Nephron progenitor cell (in vitro differentiated cells): Measurements from ENCODE around the gene ATG4D.
A peak's percentile ranks its signal among the peaks of the same experiment; 100 is the strongest.
"Not testable (repeated sequence)": the region's sequence is repeated elsewhere in the genome, so short reads cannot be mapped to it uniquely, and the experiment has no call there.

Experiments
- DNase-seq: peaks from one replicate; pipeline ENCODE4 v3.0.0; 2021
- H3K27ac Mint-ChIP-seq: 2 replicates; pipeline ENCODE4 v1.8.0; 2021; ENCODE audit warnings: mild to moderate bottlenecking, moderate library complexity, mixed read lengths
- H3K27me3 Mint-ChIP-seq: 2 replicates; pipeline ENCODE4 v1.8.0; 2021; ENCODE audit warnings: mild to moderate bottlenecking, low read depth, mixed read lengths; ENCODE audit not compliant: poor library complexity
- H3K36me3 Mint-ChIP-seq: 2 replicates; pipeline ENCODE4 v1.8.0; 2021; ENCODE audit warnings: low read depth, mixed read lengths
- H3K4me1 Mint-ChIP-seq: 2 replicates; pipeline ENCODE4 v1.8.0; 2021; ENCODE audit warnings: mixed read lengths
- H3K4me3 Mint-ChIP-seq: 2 replicates; pipeline ENCODE4 v1.8.0; 2021; ENCODE audit warnings: mild to moderate bottlenecking, moderate library complexity, mixed read lengths
- H3K9me3 Mint-ChIP-seq: 2 replicates; pipeline ENCODE4 v1.8.0; 2021; ENCODE audit warnings: mild to moderate bottlenecking, moderate library complexity, mixed read lengths
- CTCF ChIP-seq: fragments of 200-600 bp; sonication (generic); IDR thresholded peaks from 2 replicates; pipeline ENCODE4 v1.5.0; 2021; ENCODE audit warnings: antibody characterized with exemption

Gene ATG4D

GRCh38 chr19:10521461-10522171 is 22.1 kb upstream of the ATG4D start:
- H3K27ac Mint-ChIP-seq = no peak overlapping the region
- H3K4me1 Mint-ChIP-seq = peaks cover 30% of the 10 kb centered on the region

GRCh38 chr19:10523135-10523636 is 20.5 kb upstream of the ATG4D start:
- DNase-seq = no peak
- H3K4me3 Mint-ChIP-seq = no peak overlapping the region
- no peaks in the 10 kb centered on the region for H3K9me3 Mint-ChIP-seq
- no peaks in the 10 kb centered on the region for H3K36me3 Mint-ChIP-seq
- peaks cover 22% of the 10 kb centered on the region for H3K4me1 Mint-ChIP-seq
- H3K27me3 Mint-ChIP-seq = peaks cover 17% of the 10 kb centered on the region
- no peak for TF ChIP-seq CTCF
- no peak overlapping the region for H3K27ac Mint-ChIP-seq

More at GRCh38 chr19:10521461-10522171, 22.1 kb upstream of the ATG4D start:
- no peaks in the 10 kb centered on the region for H3K9me3 Mint-ChIP-seq
- TF ChIP-seq CTCF = no peak
- no peak for DNase-seq
- H3K36me3 Mint-ChIP-seq = no peaks in the 10 kb centered on the region
- no peak overlapping the region for H3K4me3 Mint-ChIP-seq
- peaks cover 24% of the 10 kb centered on the region for H3K27me3 Mint-ChIP-seq

- no peak overlapping the region for H3K4me3 Mint-ChIP-seq
- no peak for DNase-seq
- no peak overlapping the region for H3K27ac Mint-ChIP-seq
- peaks cover 13% of the 10 kb centered on the region for H3K27me3 Mint-ChIP-seq
- H3K4me1 Mint-ChIP-seq = peaks cover 6% of the 10 kb centered on the region
- H3K9me3 Mint-ChIP-seq = no peaks in the 10 kb centered on the region
- no peak for TF ChIP-seq CTCF
- no peaks in the 10 kb centered on the region for H3K36me3 Mint-ChIP-seq
Measured at GRCh38 chr19:10525636-10526035, 18.1 kb upstream of the ATG4D start.

GRCh38 chr19:10526887-10527286 is 16.8 kb upstream of the ATG4D start:
- H3K36me3 Mint-ChIP-seq, H3K4me3 Mint-ChIP-seq, DNase-seq, H3K4me1 Mint-ChIP-seq, H3K27ac Mint-ChIP-seq, H3K9me3 Mint-ChIP-seq: not testable (repeated sequence)
- peaks cover 17% of the 10 kb centered on the region for H3K27me3 Mint-ChIP-seq

- Mint-ChIP-seq H3K27me3 (peaks cover 32% of the 10 kb centered on the region), H3K4me3 (no peak overlapping the region), H3K4me1 (peaks cover 4% of the 10 kb centered on the region), H3K9me3 (peaks cover 6% of the 10 kb centered on the region), H3K27ac (peak overlapping the region; percentile 44), H3K36me3 (no peaks in the 10 kb centered on the region)
- no peak for DNase-seq
- TF ChIP-seq CTCF = no peak
Measured at GRCh38 chr19:10532457-10532856, 11.2 kb upstream of the ATG4D start.

GRCh38 chr19:10533646-10534386 is 9.9 kb upstream of the ATG4D start:
- no peak for DNase-seq
- Mint-ChIP-seq H3K4me1 (peaks cover 4% of the 10 kb centered on the region), H3K27me3 (peaks cover 39% of the 10 kb centered on the region), H3K36me3 (no peaks in the 10 kb centered on the region), H3K4me3 (no peak overlapping the region), H3K9me3 (peaks cover 6% of the 10 kb centered on the region), H3K27ac (no peak overlapping the region)
- TF ChIP-seq CTCF = no peak
